Left lung (tissue), 10 donors: ENCODE results near the gene PEPD. TPM values are rescaled to one million over a fixed set of nuclear protein-coding genes. Genes with fewer than 3 reads are reported as not detected.
A peak's percentile ranks its signal among the peaks of the same experiment; 100 is the strongest.

Experiments
- ATAC-seq: fragments of 200-7000 bp; cut with Tn5 transposase; one replicate; pipeline ENCODE4 v1.9.1; 2020; ENCODE audit warnings: moderate library complexity
- DNase-seq, 4 donors: peaks; one replicate each; pipeline ENCODE4 v3.0.0-alpha.2; 2013 to 2020
- H3K27ac ChIP-seq, 2 donors: fragments of 200-600 bp; sonication (generic) in 1 of 2; one replicate each; pipeline versions ENCODE4 v1.5.0 to v1.8.0; 2020 to 2021
- H3K27me3 ChIP-seq, 2 donors: fragments of 200-600 bp; sonication (generic) in 1 of 2; one replicate each; pipeline versions ENCODE4 v1.5.0 to v1.8.0; 2020 to 2021
- H3K36me3 ChIP-seq, 2 donors: fragments of 200-600 bp; sonication (generic) in 1 of 2; one replicate each; pipeline versions ENCODE4 v1.5.0 to v1.8.0; 2020 to 2021
- H3K4me1 ChIP-seq, 2 donors: fragments of 200-600 bp; one replicate each; pipeline ENCODE4 v1.8.0; 2021
- H3K4me3 ChIP-seq, 2 donors: fragments of 200-600 bp; sonication (generic) in 1 of 2; one replicate each; pipeline versions ENCODE4 v1.5.0 to v1.8.0; 2020 to 2021; ENCODE audit warnings: mild to moderate bottlenecking in 1 of 2
- H3K9me3 ChIP-seq, 2 donors: fragments of 200-600 bp; sonication (generic) in 1 of 2; one replicate each; pipeline versions ENCODE4 v1.5.0 to v1.8.0; 2020 to 2021
- CTCF ChIP-seq, 2 donors: fragments of 200-600 bp; sonication (generic) in 1 of 2; IDR thresholded peaks; one replicate each; pipeline versions ENCODE4 v1.5.0 to v1.8.0; 2021; ENCODE audit warnings: antibody characterized with exemption in 2 of 2
- intact Hi-C, 2 donors: fragments of 100-400 bp; cut with DNase I; formaldehyde crosslinking; loops; one replicate each; pipeline versions ENCODE4 v1.11.2 to v1.14.2; 2022
- polyA plus RNA-seq, 6 donors: library from polyadenylated mRNA; unstranded; fragments of 120-200 nt; gene quantifications; one replicate each; pipeline ENCODE4 v1.2.1, GENCODE V29; 2013; ENCODE audit not compliant: insufficient read length in 6 of 6
- total RNA-seq, 2 donors: library from RNA; stranded (reverse); fragmentation: NEBNext Ultra II Directional; extraction: Animal tissue kit (Norgen Biotek cat#: 25700); gene quantifications; one replicate each; pipeline ENCODE4 v1.2.1, GENCODE V29; 2021
- donor health status: DM: no; HTN: yes; CAD: no.
- donor health status: DM: no; HTN: no; CAD: no.

Gene PEPD
- total and polyA plus RNA-seq, 8 donors, result 41.2 to 90.1 (median 46.2) TPM

- intact Hi-C loops, result no loop called here
- Histone ChIP-seq H3K27ac (no peak overlapping the region), H3K4me1 (peaks cover 0 to 13% of the 10 kb centered on the region in 2 donors), H3K36me3 (no peaks in the 10 kb centered on the region), H3K9me3 (no peaks in the 10 kb centered on the region), H3K27me3 (no peaks in the 10 kb centered on the region), H3K4me3 (no peak overlapping the region)
- DNase-seq, result peak in 3 of 4 donors; percentile 25 to 78 (median 27)
- TF ChIP-seq CTCF (IDR thresholded peaks at IDR 0.05), result no peak
- no peak for ATAC-seq
These were observed 116.9 kb downstream of the PEPD start for GRCh38 chr19:33404506-33405253.

DNA sequence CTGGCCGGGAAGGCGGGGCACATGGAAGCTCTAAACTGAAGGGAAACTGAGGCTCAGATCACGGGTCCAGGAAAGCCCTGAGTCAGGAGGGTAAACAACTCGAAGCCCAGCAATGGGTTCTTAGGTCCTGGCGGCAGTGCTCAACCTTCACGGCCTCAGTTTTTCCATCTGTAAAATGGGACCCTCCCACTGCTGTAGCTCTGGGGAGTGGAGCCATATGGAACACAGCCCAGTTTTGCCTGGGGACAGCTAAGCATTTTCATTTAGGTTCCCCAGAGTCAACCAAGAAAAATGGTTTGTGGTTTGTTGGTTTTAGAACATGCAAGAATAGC is 117.7 kb downstream of the PEPD start:
- Histone ChIP-seq H3K27me3 (no peaks in the 10 kb centered on the region), H3K36me3 (no peaks in the 10 kb centered on the region), H3K9me3 (no peaks in the 10 kb centered on the region), H3K4me1 (peaks cover 0 to 13% of the 10 kb centered on the region in 2 donors), H3K27ac (peak overlapping the region; percentile 7 to 48), H3K4me3 (no peak overlapping the region)
- intact Hi-C loops, result no loop called here
- DNase-seq (no peak), ATAC-seq (no peak)
- TF ChIP-seq CTCF (IDR thresholded peaks at IDR 0.05), result no peak

DNA sequence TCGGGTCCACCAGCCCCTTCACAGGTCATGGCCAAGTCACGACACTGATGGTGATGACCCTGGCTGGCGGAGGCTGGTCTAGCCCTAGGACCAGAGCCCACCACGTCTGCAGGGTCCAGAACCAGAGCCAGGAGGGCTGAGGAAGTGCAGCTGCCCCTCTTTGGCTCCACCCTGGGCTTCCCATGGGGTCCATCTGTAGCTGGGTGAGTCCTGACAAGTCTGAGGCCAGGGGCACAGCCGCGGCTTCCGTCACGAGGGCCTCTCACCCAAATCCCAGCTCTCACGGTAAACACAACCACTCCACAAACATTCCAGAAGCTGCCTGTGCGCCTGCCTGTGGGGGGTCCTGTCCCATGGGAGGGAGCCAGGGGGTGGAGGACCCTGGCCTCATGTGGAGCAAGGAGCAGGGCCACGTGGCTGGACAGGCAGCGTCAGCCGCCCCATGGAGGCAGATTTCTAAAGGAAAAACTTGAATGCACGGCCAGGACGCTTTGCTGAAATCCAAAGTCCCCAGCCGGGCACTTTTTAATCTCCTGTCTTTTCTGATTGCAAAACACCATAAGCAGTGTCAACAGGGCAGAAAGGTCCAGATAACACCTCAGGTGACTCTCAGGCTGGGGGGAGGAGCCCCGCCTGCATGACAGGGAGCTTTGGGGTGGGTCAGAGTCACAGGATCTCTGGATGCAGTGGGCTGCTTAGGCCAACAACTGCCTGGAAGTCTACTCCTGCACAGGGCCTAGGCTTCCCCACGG is 118.2 kb downstream of the PEPD start:
- ATAC-seq (peak; percentile 69), DNase-seq (peak in 3 of 4 donors; percentile 59 to 71 (median 62))
- Histone ChIP-seq H3K27me3 (no peaks in the 10 kb centered on the region), H3K36me3 (no peaks in the 10 kb centered on the region), H3K27ac (peak overlapping the region; percentile 7 to 48), H3K4me1 (peaks cover 0 to 13% of the 10 kb centered on the region in 2 donors), H3K9me3 (no peaks in the 10 kb centered on the region), H3K4me3 (no peak overlapping the region)
- TF ChIP-seq CTCF (IDR thresholded peaks at IDR 0.05), result no peak
- intact Hi-C loops, result no loop called here

DNA sequence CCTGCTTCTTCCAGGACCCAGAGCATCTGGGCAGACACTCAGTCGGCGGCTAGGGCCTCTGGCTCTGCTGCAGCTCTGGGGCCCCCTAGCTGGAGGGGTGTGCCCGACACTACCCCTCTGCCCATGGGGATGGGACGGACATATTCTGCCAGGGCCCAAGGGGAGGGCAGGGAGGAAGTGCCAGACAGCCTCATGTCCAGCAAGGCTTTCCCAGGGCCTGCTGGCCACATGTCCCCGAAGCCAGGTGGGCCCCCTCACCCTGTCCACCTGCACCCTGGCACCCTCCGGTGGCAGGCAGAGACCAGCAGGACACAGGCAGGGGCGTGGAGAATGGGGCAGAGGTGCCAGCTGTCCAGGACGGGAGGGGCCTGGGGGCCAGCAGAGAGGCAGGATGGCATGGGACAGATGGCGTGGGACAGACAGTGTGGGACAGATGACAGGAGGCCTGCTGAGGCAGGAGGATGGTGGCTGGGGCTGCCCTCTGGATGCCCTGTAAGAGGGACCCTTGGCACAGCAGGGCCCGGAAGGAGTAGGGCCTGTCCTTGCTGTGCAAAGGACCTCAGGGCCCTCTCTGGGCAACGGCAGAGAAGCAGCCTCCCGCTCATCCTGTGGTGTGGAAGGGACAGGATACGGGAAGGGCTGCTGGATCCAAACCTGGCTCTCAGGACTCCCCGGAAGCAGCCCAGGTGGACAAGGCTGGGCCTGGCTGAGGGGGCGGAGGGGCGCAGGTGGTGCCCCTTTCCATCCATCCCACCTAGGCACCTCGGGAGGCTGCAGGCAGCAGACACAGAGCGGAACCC is 119.0 kb downstream of the PEPD start:
- H3K4me1 ChIP-seq, result peaks cover 0 to 13% of the 10 kb centered on the region in 2 donors
- intact Hi-C loops, result no loop called here
- DNase-seq, result peak in 2 of 4 donors; percentile 28 to 74

More for the DNA sequence above, 119.0 kb downstream of the PEPD start:
- no peak for TF ChIP-seq CTCF (IDR thresholded peaks at IDR 0.05)
- Histone ChIP-seq H3K27ac (peak overlapping the region in 1 of 2 donors; percentile 48), H3K9me3 (no peaks in the 10 kb centered on the region), H3K36me3 (no peaks in the 10 kb centered on the region), H3K4me3 (no peak overlapping the region), H3K27me3 (no peaks in the 10 kb centered on the region)
- ATAC-seq, result no peak
